GM19351 (cell line): ENCODE data around the gene DNAJC15.
"Not testable (repeated sequence)": the region's sequence is repeated elsewhere in the genome, so short reads cannot be mapped to it uniquely, and the experiment has no call there.

Experiments used
- ATAC-seq: cut with Tn5 transposase; IDR thresholded peaks from one replicate; pipeline ENCODE4 v1.9.1; 2021; ENCODE audit warnings: mild to moderate bottlenecking, moderate library complexity; ENCODE audit not compliant: unreplicated experiment

Gene DNAJC15

DNA sequence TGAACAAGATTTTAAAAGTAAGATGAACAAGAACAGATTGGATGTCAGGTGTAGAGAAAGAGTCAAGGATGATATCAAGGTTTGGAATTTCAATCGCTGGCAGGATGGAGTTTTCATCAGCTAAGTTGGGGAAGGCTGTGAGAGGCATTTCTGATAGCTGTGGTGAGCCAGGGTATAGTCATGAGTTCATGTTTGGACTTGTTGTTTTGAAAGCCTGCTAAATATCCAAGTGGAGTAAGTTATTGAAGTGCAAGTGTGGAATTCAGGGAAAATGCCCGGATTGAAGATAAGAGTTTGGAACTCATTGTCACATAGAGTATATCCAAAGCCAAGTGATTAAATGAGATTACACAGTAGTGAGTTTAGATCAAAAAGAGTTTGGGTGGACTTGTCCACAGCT, 20.4 kb upstream of the DNAJC15 start:
- ATAC-seq = no peak

DNA sequence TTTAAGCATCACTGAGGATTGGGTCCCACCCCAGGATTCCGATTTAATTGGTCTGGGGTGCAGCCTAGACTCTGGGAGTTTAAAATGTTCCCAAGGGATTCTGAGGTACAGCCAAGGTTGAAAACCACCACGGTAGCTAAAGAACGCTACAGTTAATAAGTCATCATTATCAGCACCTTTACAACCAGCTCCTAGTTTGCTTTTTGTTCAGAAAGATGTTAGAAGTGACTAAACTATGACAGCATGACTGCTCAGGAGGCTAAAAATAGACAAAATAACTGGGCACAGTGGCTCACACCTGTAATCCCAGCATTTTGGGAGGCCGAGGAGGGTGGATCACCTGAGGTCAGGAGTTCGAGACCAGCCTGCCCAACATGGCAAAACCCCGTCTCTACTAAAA, 19.7 kb upstream of the DNAJC15 start:
- no peak for ATAC-seq

DNA sequence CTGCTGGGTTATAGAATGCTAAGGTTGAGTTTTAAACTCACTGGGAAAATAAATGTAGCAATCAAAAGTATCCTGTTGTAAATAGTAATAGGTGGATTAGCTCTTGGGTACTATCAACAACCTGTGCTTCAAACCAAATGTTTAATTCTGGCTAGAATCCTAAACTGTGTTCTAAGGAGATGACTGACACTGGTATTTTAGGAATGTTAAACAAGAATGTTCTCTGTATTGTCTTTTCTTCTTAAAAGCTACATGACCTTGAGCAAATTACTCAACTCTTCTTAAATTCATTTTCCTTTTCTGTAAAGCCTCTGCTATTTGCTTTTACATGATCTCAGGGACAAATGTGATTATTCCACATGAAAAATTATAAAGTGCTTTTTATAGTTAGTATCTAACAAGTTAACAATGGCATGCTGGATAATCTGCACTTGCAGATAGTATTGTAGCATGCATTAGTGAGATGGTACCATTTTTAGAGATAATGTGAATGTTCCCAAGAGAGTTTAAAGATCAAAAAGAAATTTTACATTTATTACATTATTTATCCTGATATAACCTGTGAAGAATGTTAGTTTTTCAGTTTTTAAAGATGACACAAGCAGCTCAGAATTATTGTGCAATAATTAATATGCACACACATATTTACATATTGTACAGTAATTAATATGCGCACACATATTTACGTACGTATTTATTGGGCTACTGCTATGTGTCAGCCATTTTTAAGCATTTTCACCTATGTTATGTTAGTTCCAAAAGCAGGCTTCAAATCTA, 17.7 kb upstream of the DNAJC15 start:
- no peak for ATAC-seq

DNA sequence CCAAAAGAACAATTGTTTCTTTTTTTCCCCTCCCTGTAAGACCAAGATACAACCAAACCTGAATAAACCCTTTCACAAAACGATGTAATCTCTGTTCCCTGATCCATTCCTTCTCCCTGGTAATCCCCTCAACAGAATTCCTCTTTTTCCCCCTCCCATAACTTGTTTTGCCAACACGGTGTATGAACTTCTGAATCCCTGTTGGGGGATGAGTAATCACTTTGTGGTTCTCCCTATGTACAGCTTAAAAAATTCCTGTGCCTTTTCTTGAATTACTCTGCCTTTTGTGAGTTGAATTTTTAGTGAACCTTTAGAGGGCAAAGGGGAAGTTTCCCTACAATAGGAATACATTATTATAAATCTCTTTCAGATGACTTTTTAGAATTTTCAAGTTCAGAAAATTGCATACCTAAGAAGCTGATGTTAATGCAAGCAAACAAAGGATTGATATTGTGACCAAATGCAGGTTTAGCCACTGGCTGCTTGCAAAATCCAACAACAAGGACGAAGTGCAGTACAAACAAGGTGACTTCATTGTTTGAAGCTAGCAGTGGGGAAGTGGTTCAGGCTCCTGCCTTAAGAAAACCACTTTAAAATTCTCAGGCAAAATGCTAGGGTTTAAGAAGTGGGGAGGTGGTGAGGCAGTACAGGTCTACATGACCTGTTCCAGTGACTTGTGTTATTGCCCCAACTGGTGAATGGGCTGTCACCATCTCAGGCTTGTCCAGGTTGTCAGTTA, 16.3 kb upstream of the DNAJC15 start:
- ATAC-seq = no peak

DNA sequence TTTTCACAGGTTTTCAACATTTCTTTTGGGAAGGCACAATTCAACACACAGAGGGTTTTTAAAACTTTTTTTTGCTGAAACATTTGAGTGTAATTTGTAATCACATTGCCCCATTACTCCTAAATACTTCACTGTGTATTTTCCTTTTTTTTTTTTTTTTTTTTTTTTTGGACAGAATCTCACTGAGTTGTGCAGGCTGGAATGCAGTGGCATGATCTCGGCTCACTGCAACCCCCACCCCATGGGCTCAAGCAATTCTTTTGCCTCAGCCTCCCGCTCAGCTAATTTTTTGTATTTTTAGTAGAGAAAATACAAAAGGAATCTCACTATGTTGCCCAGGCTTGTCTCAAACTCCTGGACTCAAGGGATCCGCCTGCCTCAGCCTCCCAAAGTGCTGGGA, 14.8 kb upstream of the DNAJC15 start:
- no peak for ATAC-seq

DNA sequence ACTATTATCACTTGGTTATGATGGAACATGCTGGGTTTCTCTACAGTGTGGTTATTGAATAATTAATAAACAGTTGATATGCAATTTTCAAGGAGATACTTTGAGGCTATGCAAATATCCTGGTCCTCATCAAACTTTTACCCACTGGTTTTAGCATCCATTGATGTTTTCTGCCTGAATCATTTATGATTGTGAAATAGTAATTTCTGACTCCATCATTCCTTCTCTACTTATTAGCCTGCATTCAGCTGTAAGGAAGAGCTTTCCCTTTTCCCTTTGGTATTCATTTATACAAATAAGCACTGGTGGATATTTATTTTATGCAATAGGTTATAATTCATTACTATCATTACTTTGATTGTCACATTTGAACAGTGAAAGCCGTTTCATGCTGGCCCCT, 13.9 kb upstream of the DNAJC15 start:
- ATAC-seq = no peak

DNA sequence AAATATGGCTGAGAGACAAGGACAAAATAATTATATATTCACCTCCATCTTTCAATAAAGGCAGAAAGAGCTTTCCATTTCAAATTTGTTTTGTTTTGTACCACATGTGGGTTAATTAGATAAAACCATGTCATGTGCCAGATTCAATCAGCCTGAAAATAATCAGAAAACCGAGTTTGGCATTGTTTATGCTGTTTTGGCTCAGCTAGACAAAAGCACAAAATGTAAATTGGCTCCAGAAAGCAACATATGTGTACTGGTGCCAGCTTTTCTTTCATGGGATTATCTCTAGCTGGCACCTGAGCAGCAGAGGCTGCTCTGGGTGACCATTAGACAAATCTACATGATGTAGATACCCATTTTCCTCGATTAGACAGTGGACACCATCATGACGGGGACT, 9.2 kb upstream of the DNAJC15 start:
- no peak for ATAC-seq

DNA sequence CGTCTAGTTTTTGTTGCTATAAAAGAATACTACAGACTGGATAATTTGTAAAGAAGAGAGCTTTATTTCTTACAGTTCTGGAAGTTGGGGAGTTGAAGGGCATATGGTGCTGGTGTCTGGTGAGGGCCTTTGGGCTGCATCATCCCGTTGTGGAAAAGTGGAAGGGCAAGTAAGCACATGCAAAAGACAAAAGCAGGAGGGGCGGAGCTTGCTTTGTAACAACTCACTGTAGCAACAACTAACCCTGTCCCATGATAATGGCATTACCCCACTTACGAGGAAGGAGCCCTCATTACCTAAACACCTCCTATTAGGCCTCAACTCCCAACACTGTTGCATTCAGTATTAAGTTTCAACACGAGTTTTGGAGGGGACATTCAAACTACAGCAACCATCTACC, 7.2 kb upstream of the DNAJC15 start:
- no peak for ATAC-seq

DNA sequence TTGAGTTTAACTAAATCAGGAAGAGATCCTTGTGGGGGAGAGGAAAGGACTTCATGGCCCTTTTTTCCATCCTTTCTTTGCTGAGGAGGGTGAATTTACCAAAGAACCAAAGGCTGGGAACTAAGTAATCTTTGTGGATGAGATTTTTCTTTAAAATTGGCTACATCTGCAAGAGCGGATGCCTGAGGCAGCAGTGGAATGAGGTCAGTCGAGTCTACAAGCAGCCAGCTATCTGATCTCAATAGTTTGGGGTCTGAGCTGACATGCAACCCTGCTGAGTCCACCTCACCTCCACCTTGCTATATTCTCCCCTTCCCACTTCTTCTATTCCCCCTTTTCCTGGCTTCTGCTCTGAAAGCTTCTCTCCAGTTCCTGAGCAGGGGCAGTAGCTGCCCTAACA, 3.6 kb upstream of the DNAJC15 start:
- no peak for ATAC-seq

DNA sequence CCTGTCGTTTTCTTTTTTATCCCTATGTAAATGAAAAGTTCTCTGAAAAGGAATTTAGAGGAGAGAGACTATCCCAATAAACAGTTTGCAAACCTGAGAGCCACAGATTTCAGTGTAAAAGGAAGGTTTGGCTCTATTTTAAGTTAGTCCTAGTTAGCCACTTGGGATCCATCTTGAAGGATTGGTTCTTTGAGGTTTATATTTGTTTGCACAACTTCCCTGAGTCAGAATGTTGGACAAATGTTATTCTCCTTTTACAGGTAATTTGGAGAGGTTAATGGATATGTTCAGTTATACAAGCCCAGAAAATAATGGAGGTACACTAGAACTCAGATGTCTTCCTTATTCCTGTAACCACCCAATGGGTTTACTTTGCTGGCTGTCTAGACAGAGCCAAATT, 2.6 kb upstream of the DNAJC15 start:
- no peak for ATAC-seq

DNA sequence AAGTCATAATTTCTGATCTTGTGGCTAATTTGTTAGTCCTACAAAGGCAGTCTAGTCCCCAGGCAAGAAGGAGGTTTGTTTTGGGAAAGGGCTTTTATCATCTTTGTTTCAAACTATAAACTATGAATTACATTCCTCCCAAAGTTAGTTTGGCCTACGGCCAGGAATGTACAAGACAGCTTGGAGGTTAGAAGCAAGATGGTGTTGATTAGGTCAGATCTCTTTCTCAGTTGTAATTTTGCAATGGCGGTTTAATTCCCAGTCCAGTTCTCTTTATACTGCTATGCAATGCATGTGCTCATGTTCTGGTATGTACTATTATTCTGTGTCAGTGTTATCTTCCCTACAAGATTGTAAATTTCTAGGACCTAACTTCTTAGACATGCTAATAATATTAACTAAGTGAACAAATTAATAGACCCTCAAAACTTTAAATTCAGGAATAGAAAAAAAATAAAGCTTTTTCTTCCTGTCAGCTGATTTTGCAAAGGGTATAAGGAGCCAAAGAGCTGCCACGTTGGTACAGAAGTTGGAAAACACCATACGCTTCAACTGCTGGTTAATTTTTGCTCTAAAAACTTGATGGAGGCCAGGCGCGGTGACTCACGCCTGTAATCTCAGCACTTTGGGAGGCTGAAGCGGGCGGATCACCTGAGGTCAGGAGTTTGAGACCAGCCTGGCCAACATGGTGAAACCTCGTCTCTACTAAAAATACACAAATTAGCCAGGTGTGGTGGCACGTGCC, 1.3 kb upstream of the DNAJC15 start:
- no peak for ATAC-seq

DNA sequence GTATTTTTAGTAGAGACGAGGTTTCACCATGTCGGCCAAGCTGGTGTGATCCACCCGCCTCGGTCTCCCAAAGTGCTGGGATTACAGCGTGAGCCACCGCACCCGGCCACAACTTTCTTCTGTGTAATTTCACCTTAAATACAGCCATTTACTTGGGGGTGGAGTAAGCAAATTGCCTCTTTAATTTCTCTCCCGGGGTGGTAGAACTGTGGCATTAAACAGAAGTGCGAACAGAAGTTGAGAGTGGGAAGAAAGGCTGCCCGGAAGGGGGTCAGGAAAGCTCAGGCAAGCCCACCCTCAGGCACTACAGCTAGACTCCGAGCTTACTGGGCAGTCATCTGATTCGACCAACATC, 475 bp upstream of the DNAJC15 start:
- no peak for ATAC-seq

DNA sequence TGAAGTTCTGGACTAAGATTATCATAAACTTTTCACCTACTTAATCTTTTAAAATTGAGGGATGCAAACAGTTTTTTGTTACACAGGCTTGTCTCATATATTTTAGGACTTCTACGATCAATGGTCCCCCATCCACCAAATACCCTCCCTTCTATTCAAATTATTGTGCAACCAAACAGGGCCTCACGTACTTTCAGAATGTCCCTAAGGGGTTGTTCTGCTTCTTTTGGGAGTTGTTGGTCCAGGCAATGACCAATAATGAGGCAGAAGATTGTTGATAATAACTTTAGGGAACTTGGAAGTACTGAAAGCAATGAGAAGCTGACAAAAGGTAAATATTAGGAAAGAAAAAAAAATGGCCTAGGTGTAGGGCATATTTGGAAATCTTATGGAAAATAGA, 2.9 kb downstream of the DNAJC15 start:
- ATAC-seq = no peak

DNA sequence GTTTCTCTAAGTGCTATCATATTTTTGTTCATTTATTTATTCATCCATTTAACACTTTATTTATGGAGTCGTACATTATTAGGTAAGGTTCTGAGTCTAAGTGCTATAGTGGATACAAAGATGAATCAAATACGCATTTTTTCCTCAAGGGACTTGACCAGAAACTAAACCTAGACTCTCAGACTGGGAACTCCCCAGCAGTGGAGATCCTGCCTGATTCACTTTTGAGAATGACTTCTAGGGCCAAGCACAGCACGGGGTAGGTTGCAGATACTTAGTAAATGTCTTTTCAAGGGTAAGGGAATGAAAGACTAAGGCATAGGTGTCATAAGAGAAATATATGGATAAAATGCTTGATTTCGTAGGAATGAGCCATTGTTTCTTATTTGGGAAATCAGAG, 7.2 kb downstream of the DNAJC15 start:
- no peak for ATAC-seq

DNA sequence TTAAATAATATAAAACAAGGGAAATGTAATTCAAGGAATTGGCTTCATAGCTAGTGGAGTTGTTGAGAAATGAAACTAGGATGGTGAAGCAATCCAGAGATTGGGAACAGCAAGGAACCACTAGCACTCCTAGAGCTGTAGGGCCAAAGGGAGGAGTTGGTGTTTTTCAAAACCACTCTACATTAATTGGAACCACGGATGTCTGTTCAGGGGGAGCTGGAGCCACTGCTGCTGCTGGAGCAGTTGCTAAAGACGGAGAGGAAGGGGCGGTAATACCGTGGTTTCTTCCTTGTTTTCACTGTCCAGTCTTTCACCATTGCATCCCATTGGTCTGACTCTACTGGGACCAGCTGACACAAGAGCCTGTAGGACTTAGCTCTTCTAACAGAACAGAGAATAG, 8.5 kb downstream of the DNAJC15 start:
- ATAC-seq = no peak

DNA sequence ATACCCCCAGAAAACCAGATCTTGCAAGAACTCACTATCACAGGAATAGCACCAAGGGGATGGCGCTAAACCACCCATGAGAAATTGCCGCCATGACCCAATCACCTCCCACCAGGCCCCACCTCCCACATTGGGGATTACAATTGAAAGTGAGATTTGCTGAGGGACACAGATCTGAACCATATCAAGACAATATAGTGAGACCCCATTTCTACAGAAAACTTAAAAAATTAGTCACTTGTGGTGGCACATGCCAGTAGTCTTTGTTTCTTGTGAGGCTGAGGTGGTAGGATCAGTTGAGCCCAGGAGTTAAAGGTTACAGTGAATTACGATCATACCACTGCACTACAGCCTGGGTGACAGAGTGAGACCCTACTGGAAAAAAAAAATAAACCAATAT, 9.7 kb downstream of the DNAJC15 start:
- no peak for ATAC-seq

DNA sequence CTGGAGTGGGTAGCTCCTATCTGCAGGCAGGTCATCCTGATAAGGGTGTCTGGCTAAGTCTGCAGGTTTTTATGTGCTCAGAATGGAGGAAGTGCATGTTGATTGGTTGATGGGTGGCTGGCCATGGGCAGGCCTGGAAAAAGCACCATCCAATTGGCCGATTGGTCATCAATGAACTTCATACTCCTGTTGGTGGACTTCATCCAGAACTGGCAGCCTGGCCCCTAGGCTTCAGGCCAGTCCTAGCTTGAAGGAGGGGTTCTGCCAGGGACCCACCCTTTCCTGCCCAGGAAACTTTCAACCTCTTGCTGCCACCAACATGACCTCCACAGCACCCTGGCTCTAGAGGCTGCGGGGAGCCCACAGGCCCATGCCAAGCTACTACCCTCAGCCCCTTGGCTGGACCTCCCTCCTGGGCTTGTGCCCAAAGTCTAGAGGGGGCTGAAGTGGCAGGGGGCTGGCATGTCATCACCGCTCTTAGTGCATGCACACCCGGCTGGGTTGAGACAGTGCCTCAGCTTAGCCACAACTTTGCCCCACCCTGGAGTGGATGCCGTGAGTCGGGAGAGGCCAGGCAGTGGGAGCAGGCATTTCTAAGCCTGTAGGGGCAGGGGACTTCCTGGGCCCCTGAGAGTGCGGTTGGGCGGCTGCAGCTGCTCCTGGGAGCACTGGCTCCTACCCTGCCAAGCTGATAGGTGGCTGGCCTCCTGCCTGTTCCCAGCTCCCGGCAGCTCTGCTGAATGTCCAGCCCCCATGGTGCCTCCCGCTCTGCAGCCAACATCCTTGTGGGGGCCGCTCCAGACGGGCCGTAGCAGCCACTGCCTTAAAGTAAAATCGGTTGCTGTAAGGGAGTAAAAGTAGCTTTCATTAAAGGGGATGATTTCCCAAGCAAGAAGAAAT, 13.2 kb downstream of the DNAJC15 start:
- no peak for ATAC-seq

DNA sequence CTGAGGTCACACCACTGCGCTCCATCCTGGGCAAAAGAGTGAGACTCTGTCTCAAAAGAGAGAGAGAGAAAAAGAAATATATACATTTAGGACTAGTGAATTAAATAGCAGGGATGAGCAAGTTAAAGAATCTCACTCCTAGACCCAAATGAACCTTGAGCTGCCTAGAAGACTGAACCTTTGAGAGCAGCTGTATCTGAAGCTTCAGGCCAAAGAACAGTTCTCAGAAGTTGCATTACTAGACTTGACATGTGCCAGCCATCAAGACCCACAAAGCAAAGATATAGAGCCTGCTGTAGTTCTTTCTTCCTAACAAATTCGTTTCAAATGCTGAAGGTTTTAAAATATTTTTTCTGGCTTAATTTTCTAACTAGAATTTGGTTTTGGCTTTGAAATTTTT, 16.6 kb downstream of the DNAJC15 start:
- ATAC-seq = no peak

DNA sequence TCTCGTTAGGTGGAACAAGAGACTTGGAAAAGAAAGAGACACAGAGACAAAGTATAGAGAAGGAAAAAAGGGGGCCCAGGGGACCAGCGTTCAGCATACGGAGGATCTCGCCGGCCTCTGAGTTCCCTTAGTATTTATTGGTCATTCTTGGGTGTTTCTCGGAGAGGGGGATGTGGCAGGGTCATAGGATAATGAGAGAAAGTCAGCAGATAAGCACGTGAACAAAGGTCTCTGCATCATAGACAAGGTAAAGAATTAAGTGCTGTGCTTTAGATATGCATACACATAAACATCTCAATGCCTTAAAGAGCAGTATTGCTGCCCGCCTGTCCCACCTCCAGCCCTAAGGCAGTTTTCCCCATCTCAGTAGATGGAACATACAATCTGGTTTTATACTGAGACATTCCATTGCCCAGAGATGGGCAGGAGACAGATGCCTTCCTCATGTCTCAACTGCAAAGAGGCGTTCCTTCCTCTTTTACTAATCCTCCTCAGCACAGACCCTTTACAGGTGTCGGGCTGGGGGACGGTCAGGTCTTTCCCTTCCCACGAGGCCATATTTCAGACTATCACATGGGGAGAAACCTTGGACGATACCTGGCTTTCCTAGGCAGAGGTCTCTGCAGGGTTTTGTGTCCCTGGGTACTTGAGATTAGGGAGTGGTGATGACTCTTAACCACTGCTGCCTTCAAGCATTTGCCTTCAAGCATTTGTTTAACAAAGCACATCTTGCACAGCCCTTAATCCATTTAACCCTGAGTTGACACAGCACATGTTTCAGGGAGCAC, 17.4 kb downstream of the DNAJC15 start:
- not testable (repeated sequence) for ATAC-seq

DNA sequence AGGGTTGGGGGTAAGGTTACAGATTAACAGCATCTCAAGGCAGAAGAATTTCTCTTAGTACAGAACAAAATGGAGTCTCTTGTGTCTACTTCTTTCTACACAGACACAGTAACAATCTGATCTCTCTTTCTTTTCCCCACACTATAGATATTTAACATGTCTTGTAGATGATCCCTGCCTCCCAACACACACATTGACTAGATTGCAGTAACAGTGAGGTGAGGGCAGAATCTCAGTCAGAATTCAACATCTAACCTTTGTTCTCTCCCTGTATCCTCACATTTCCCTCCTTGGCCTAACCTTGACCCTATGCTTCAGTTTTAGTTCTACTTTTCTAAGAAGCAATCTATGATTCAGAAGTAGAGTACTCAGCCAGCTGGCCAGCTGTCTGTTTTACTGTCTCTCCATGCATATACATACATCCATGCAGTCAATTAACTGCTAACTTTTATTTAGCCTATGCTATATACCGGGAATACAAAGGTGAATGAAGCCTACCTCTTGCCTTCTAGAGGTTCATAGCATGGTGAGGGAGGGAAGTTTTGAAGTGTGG, 18.1 kb downstream of the DNAJC15 start:
- ATAC-seq = peak; percentile 71
